Smooth muscle cell (in vitro differentiated cells): ENCODE measurements around the gene WDR91. TPM values are rescaled to one million over a fixed set of nuclear protein-coding genes. Genes with fewer than 3 reads are reported as not detected.

Source experiments
- DNase-seq: peaks from one replicate; lab custom pipeline; 2025; ENCODE audit not compliant: unreplicated experiment; lab: John Stamatoyannopoulos, UW
- H2AFZ ChIP-seq: fragments of 200-600 bp; sonication (generic); 2 replicates; pipeline ENCODE4 v1.6.0; 2016; ENCODE audit warnings: antibody characterized with exemption, low read depth, mild to moderate bottlenecking
- H3F3A ChIP-seq: fragments of 200-600 bp; sonication (generic); 2 replicates; pipeline ENCODE4 v1.6.0; 2017; ENCODE audit warnings: antibody characterized with exemption, low read depth
- H3K27ac ChIP-seq: fragments of 200-600 bp; sonication (generic); 2 replicates; pipeline ENCODE4 v1.5.1; 2016; ENCODE audit warnings: low read depth, mild to moderate bottlenecking
- H3K27me3 ChIP-seq: fragments of 200-600 bp; sonication (generic); 2 replicates; pipeline ENCODE4 v1.6.1; 2016; ENCODE audit warnings: low read depth, mild to moderate bottlenecking
- H3K36me3 ChIP-seq: fragments of 200-600 bp; sonication (generic); 2 replicates; pipeline ENCODE4 v1.5.1; 2016; ENCODE audit warnings: low read depth
- H3K4me1 ChIP-seq: fragments of 200-600 bp; sonication (generic); 2 replicates; pipeline ENCODE4 v1.5.1; 2016; ENCODE audit warnings: low read depth
- H3K4me2 ChIP-seq: fragments of 200-600 bp; sonication (generic); 2 replicates; pipeline ENCODE4 v1.6.0; 2016; ENCODE audit warnings: mild to moderate bottlenecking
- H3K4me3 ChIP-seq: fragments of 200-600 bp; sonication (generic); 2 replicates; pipeline ENCODE4 v1.5.1; 2016; ENCODE audit warnings: mild to moderate bottlenecking
- H3K79me2 ChIP-seq: fragments of 200-600 bp; sonication (generic); 2 replicates; pipeline ENCODE4 v1.6.0; 2016; ENCODE audit warnings: low read depth, mild to moderate bottlenecking
- H3K9ac ChIP-seq: fragments of 200-600 bp; sonication (generic); 2 replicates; pipeline ENCODE4 v1.6.0; 2016; ENCODE audit warnings: low read depth
- H3K9me3 ChIP-seq: fragments of 200-600 bp; sonication (generic); replicated peaks from 2 replicates; pipeline ENCODE4 v1.5.1; 2016; ENCODE audit warnings: low read depth
- H4K20me1 ChIP-seq: fragments of 200-600 bp; sonication (generic); 2 replicates; pipeline ENCODE4 v1.6.0; 2016; ENCODE audit warnings: low read depth
- WGBS: methylation state at CpG from one replicate; pipeline ENCODE4 v1.1.7; 2016; ENCODE audit warnings: low lambda C conversion rate; 5-methylcytosine and 5-hydroxymethylcytosine counted together
- polyA plus RNA-seq: library from polyadenylated mRNA; unstranded; fragments of >200 nt; fragmentation: Nextera tagmentation; extraction: Ambion mirVana; gene quantifications from 2 replicates; pipeline ENCODE4 v1.2.1, GENCODE V29; 2016
- total RNA-seq: library from RNA; depleted of rRNA; stranded (reverse); fragments of >200 nt; gene quantifications from 2 replicates; pipeline ENCODE4 v1.2.3, GENCODE V29; 2014
- TF ChIP-seq, protein P1 (sequence below): fragments of 200-600 bp; sonication (generic); IDR thresholded peaks from 2 replicates; pipeline ENCODE4 v1.5.1; 2017; ENCODE audit warnings: borderline replicate concordance, mild to moderate bottlenecking, antibody characterized with exemption; ENCODE audit not compliant: insufficient read depth, poor library complexity, severe bottlenecking

Gene WDR91
- total and polyA plus RNA-seq, 2 experiments from 2014 or later = 6.6 to 6.8 TPM

DNA sequence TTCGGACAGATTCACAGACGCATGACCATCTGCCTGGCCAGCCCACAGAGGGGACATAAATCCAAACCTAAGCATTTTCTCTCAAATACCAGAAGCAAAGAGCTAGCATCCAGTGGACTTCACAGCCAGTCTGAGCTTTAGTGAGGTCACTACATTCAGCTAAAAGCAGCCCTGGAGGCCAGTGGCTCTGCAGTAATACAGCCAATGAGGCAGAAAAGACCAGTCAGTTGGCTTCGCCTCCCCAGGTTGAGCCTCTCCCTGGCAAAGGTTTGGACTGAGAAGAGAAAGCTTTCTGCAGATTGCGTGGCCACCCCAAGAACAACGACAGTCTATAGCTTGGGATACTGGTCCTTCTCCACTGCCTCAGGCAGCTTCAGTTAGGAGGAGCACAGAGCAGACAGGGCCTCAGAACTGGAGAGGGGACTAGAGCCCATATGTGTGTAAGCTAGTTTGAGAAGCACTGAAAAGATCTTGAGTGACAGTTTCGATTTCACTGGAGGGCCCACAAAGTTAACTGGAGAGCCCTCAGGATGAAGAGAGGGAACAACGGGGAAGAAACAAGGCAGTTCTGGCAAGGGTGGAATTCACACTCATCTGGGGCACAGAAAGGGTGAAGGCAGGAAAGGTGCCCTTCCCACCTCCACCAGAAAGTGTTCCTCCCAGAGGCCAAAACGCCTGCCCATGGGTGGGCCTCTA lies 3.8 kb downstream of the WDR91 start:
- H4K20me1 ChIP-seq = no peaks in the 10 kb centered on the region
- DNase-seq = no peak
- H3K9ac ChIP-seq = no peak overlapping the region
- no peak overlapping the region for H3K27ac ChIP-seq
- 92% methylated on average over 8 of the region's 8 CpGs for WGBS
- H3K4me3 ChIP-seq = no peak overlapping the region
- H3K4me2 ChIP-seq = no peak overlapping the region
- H3K9me3 ChIP-seq = no peaks in the 10 kb centered on the region
- peaks cover 5% of the 10 kb centered on the region for H3K79me2 ChIP-seq
- no peaks in the 10 kb centered on the region for H3K36me3 ChIP-seq
- H3K4me1 ChIP-seq = no peaks in the 10 kb centered on the region
- TF ChIP-seq, protein P1, sequence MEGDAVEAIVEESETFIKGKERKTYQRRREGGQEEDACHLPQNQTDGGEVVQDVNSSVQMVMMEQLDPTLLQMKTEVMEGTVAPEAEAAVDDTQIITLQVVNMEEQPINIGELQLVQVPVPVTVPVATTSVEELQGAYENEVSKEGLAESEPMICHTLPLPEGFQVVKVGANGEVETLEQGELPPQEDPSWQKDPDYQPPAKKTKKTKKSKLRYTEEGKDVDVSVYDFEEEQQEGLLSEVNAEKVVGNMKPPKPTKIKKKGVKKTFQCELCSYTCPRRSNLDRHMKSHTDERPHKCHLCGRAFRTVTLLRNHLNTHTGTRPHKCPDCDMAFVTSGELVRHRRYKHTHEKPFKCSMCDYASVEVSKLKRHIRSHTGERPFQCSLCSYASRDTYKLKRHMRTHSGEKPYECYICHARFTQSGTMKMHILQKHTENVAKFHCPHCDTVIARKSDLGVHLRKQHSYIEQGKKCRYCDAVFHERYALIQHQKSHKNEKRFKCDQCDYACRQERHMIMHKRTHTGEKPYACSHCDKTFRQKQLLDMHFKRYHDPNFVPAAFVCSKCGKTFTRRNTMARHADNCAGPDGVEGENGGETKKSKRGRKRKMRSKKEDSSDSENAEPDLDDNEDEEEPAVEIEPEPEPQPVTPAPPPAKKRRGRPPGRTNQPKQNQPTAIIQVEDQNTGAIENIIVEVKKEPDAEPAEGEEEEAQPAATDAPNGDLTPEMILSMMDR = no peak
- no peaks in the 10 kb centered on the region for H3F3A ChIP-seq
- no peaks in the 10 kb centered on the region for H3K27me3 ChIP-seq
- no peak overlapping the region for H2AFZ ChIP-seq

DNA sequence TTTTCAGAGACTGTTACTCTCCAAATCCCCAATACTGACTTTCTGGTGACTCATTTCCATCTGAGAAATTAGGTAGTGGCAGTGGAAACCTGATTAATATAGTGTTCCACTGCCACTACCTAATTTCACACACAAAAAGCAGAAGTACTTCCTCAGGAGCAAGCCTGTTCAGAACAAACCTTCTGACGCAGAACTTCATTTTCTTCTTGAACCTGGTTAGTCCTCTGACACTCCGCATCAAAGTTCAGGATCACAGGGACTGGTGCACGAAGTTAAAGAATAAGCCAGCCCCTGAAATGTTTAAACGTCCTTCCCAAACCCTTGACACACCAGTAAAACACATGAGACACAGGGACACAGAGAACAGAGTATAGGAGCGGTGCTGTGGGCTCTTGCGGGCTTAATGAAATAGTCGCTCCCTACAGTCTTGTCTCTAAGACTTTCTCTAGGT lies 4.4 kb downstream of the WDR91 start:
- H3K36me3 ChIP-seq = no peaks in the 10 kb centered on the region
- WGBS = 78% methylated on average over 7 of the region's 7 CpGs
- TF ChIP-seq, protein P1 = no peak
- no peaks in the 10 kb centered on the region for H3K27me3 ChIP-seq
- no peak for DNase-seq
- H3F3A ChIP-seq = no peaks in the 10 kb centered on the region
- H3K4me1 ChIP-seq = no peaks in the 10 kb centered on the region
- H3K9ac ChIP-seq = no peak overlapping the region
- no peak overlapping the region for H3K4me2 ChIP-seq
- no peaks in the 10 kb centered on the region for H4K20me1 ChIP-seq
- H3K27ac ChIP-seq = no peak overlapping the region
- no peak overlapping the region for H3K4me3 ChIP-seq
- no peaks in the 10 kb centered on the region for H3K9me3 ChIP-seq
- H3K79me2 ChIP-seq = peaks cover 5% of the 10 kb centered on the region
- no peak overlapping the region for H2AFZ ChIP-seq

DNA sequence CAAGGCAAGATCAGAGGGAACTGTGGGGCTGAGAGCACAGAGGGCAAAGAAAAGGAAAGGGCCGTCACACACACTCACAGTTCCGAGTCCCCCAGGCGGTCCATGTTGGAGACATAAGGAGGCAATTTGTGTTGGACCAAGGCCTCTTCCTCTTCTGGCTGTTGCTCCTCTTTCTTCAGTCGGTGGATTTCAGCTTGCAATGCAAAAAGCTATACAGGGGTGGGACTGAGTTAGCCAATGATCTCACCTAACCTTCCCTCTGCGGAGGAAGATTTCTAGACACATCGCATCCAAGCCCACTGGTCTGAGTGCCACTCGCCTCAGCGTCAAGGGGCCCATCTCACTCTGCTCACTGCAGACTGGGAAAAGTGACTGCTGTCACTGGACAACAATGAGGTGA lies 5.5 kb downstream of the WDR91 start:
- Histone ChIP-seq H3K4me1 (no peaks in the 10 kb centered on the region), H3K9me3 (no peaks in the 10 kb centered on the region), H4K20me1 (no peaks in the 10 kb centered on the region), H3K27me3 (no peaks in the 10 kb centered on the region), H3K4me3 (no peak overlapping the region), H3F3A (no peaks in the 10 kb centered on the region), H3K9ac (no peak overlapping the region), H3K27ac (no peak overlapping the region), H3K4me2 (no peak overlapping the region), H2AFZ (no peak overlapping the region), H3K36me3 (no peaks in the 10 kb centered on the region), H3K79me2 (peaks cover 5% of the 10 kb centered on the region)
- TF ChIP-seq, protein P1 = no peak
- WGBS = 97% methylated on average over 8 of the region's 8 CpGs
- no peak for DNase-seq

DNA sequence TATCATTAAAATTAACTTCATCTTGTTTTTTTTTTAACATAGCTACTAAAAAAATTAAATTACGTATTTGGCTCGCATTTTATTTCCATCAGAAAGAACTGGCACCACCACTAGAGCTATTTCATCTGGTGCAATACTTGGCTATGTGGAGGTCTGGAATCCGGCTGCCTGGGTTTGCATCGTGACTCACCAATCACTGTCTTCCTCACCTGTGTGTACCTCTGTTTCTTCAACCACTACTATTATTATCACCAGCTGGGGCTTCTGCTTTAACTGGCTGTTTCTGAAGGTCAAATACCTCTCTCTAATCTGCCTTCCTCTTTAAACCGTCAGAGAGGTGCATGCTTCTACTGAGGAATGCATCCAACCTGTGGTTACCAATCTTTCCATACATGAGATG lies 6.5 kb downstream of the WDR91 start:
- H3K27ac ChIP-seq = peak overlapping the region; percentile 46
- no peaks in the 10 kb centered on the region for H3K9me3 ChIP-seq
- TF ChIP-seq, protein P1 = no peak
- 77% methylated on average over 5 of the region's 5 CpGs for WGBS
- peaks cover under 1% of the 10 kb centered on the region for H3K79me2 ChIP-seq
- H3K36me3 ChIP-seq = no peaks in the 10 kb centered on the region
- H3K9ac ChIP-seq = no peak overlapping the region
- H3K4me2 ChIP-seq = no peak overlapping the region
- H3F3A ChIP-seq = no peaks in the 10 kb centered on the region
- no peaks in the 10 kb centered on the region for H4K20me1 ChIP-seq
- no peak overlapping the region for H2AFZ ChIP-seq
- no peaks in the 10 kb centered on the region for H3K27me3 ChIP-seq
- no peak for DNase-seq
- no peaks in the 10 kb centered on the region for H3K4me1 ChIP-seq
- no peak overlapping the region for H3K4me3 ChIP-seq
